ENCODE measurements around the gene ZFP36.

Gene ZFP36

GRCh38 chr19:39407660-39408391 lies 1.2 kb downstream of the ZFP36 start:
- TF ChIP-seq GATA2 (IDR thresholded peaks at IDR 0.05; ENCODE audit: low read depth, low read length) (no peak), GATA3 (IDR thresholded peaks at IDR 0.05; ENCODE audit: low read depth, low read length) (no peak)

DNA sequence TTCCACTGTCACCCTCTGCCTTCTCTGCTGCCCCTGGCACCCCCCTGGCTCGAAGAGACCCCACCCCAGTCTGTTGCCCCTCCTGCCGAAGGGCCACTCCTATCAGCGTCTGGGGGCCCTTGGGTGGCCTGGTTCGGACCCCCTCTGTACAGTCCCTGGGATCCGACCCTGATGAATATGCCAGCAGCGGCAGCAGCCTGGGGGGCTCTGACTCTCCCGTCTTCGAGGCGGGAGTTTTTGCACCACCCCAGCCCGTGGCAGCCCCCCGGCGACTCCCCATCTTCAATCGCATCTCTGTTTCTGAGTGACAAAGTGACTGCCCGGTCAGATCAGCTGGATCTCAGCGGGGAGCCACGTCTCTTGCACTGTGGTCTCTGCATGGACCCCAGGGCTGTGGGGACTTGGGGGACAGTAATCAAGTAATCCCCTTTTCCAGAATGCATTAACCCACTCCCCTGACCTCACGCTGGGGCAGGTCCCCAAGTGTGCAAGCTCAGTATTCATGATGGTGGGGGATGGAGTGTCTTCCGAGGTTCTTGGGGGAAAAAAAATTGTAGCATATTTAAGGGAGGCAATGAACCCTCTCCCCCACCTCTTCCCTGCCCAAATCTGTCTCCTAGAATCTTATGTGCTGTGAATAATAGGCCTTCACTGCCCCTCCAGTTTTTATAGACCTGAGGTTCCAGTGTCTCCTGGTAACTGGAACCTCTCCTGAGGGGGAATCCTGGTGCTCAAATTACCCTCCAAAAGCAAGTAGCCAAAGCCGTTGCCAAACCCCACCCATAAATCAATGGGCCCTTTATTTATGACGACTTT lies 2.0 kb downstream of the ZFP36 start:
- no peak for TF ChIP-seq GATA2 (IDR thresholded peaks at IDR 0.05; ENCODE audit: low read depth, low read length)
- TF ChIP-seq GATA3 (IDR thresholded peaks at IDR 0.05; ENCODE audit: low read depth, low read length), result no peak

DNA sequence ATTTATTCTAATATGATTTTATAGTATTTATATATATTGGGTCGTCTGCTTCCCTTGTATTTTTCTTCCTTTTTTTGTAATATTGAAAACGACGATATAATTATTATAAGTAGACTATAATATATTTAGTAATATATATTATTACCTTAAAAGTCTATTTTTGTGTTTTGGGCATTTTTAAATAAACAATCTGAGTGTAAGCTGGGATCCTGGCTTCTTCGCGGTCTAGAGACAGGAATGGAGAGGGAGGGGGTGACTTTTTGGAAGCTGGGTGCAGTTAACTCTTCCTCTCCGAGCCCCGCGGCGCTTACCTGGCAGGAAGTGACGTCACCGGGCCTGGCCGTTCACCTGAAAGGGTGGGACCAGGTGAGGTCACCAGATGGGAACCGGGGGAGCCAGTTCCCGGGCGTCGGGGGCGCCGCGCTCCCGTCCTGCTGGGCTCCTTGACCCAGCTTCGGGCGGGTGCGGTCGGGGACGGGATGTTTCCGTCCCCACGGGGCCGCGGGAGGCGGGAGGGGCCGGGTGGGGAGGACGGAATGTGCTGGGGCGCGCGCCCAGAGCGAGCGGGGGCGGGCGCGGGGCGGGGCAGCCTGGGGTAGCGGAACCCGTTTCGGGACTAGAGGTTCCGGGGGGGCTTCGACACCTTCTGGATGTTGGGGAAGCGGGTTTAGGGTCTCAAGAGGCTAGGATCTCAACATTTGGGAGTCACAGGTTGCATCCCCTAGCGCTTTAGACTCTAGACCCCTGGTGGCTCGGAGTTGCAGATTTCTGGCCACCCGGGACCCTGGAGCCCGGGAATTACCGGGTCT lies 2.8 kb downstream of the ZFP36 start:
- no peak for TF ChIP-seq GATA2 (IDR thresholded peaks at IDR 0.05; ENCODE audit: low read depth, low read length)
- no peak for TF ChIP-seq GATA3 (IDR thresholded peaks at IDR 0.05; ENCODE audit: low read depth, low read length)

DNA sequence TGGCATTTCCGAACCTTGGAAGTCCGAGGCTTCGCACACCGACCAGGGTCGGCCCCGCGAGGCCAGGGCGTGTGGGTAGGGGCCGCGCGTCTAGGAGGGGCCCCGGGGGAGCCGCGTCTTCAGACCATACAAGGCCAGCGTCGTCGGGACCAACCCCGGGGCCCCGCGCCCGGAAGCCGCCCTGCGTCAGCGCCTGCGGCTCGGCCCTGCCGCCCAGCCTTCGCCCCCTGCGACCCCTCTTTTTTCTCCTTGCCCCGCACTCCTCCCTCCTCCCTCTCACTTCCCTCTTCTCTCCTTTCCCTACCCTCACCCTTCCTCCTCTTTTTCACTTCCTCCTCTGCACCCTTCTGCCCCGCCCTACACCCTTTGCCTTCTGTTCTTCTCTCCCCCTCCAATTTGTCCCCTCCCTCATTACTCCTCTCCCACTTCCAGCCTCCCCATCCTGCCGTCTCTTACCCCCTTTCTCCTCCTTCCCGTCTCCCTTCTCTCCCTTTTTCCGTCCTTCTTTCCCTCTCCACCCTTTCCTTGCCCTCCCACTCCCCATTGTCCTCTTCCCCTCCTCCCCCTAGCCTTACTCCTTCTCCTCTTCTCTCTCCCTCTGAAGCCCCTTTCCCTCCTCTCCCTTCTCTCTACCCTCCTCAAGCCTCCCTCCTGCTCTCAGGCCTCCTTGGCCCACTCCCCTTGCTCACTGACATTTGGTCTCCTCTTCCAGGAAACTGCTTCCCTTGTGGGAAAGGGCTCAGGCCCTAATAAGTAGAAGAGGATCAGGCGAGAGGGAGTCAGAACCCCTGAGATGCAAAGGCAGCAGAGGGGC lies 3.6 kb downstream of the ZFP36 start:
- TF ChIP-seq GATA2 (IDR thresholded peaks at IDR 0.05; ENCODE audit: low read depth, low read length) (no peak), GATA3 (IDR thresholded peaks at IDR 0.05; ENCODE audit: low read depth, low read length) (no peak)

- TF ChIP-seq GATA3 (IDR thresholded peaks at IDR 0.05; ENCODE audit: low read depth, low read length) (no peak), GATA2 (IDR thresholded peaks at IDR 0.05; ENCODE audit: low read depth, low read length) (no peak)
These were observed 4.1 kb downstream of the ZFP36 start for GRCh38 chr19:39410831-39411080.

DNA sequence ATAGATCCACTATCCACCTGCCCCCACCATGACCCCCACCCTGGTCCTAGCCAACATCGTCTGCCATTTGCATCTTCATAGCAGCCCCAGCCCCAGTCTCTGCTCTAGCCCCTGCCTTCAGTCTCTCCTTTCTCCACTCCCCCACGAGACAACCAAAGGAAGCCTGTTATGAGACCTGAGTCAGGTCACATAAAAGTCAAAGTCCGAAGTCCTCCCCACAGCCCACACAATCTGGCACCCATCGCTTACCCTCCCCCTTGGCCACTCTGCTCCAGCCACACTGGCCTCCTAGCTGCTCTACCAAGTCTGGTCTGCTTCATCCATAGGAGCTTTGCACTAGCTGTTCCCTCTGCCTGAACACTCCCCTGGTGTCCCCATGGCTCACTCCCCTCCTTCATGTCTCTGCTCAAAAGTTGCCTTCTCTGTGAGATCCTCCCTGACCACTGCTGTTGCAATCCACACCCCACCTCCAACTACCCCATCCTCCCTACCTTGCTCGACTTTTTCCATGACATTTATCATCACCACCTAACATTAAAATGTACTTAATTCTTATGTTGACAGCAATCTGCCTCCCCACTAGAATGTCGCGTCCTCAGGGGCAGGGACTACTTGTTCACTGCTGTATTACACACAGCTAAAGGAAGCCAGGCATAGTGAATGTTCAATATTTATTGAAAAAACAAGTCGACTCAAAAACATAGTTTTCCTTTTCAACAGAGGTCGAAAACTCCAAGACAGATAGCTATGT lies 4.6 kb downstream of the ZFP36 start:
- TF ChIP-seq GATA2 (IDR thresholded peaks at IDR 0.05; ENCODE audit: low read depth, low read length), result no peak
- no peak for TF ChIP-seq GATA3 (IDR thresholded peaks at IDR 0.05; ENCODE audit: low read depth, low read length)

DNA sequence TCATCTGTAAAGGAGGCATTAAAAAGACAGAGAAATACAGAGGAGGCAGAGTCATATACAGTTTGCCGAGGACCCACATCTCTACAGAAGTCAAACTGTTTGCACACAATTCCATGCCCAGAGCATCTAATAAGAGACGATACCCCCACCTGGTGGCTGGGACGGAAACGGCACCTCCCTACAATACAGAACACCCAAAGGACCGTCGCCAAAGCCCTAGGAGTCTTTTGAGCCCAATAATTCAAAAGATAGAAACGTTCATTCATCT lies 5.1 kb downstream of the ZFP36 start:
- TF ChIP-seq GATA2 (IDR thresholded peaks at IDR 0.05; ENCODE audit: low read depth, low read length), result no peak
- no peak for TF ChIP-seq GATA3 (IDR thresholded peaks at IDR 0.05; ENCODE audit: low read depth, low read length)

- TF ChIP-seq GATA2 (IDR thresholded peaks at IDR 0.05; ENCODE audit: low read depth, low read length), result no peak
- TF ChIP-seq GATA3 (IDR thresholded peaks at IDR 0.05; ENCODE audit: low read depth, low read length), result no peak
These were observed 5.6 kb downstream of the ZFP36 start, which contains the start of gene PLEKHG2 for GRCh38 chr19:39412100-39412866. Gene PLEKHG2, plus strand, starts transcription at chr19:39412669. Its CDS starts 1,418 bp downstream, at chr19:39414087.

- TF ChIP-seq GATA2 (IDR thresholded peaks at IDR 0.05; ENCODE audit: low read depth, low read length) (no peak), GATA3 (IDR thresholded peaks at IDR 0.05; ENCODE audit: low read depth, low read length) (no peak)
These were observed 6.2 kb downstream of the ZFP36 start for GRCh38 chr19:39412867-39413271.

GRCh38 chr19:39413272-39413910 lies 6.7 kb downstream of the ZFP36 start:
- TF ChIP-seq GATA3 (IDR thresholded peaks at IDR 0.05; ENCODE audit: low read depth, low read length) (no peak), GATA2 (IDR thresholded peaks at IDR 0.05; ENCODE audit: low read depth, low read length) (no peak)

GRCh38 chr19:39413911-39414608 lies 7.4 kb downstream of the ZFP36 start:
- TF ChIP-seq GATA2 (IDR thresholded peaks at IDR 0.05; ENCODE audit: low read depth, low read length) (no peak), GATA3 (IDR thresholded peaks at IDR 0.05; ENCODE audit: low read depth, low read length) (no peak)

Measured in SH-SY5Y (cell line).